Adrenal gland (tissue), 12 donors: ENCODE results near the gene PSMA5. TPM values are rescaled to one million over a fixed set of nuclear protein-coding genes. Genes with fewer than 3 reads are reported as not detected.

Experiments used
- DNase-seq, 7 donors: peaks; one replicate each; pipeline ENCODE4 v3.0.0-alpha.2; 2019 to 2020
- H3K27ac ChIP-seq, 5 donors: fragments of 200-600 bp; sonication (generic) in 4 of 5; 1 replicate in 3 of 5; 2 replicates in 2 of 5; pipeline versions ENCODE4 v1.5.1 to v1.8.0; 2016 to 2020; ENCODE audit warnings: mild to moderate bottlenecking in 1 of 5
- H3K27me3 ChIP-seq: fragments of 200-600 bp; 2 replicates; pipeline ENCODE4 v1.8.0; 2021
- H3K36me3 ChIP-seq, 2 donors: fragments of 200-600 bp; replicated peaks in 1 of 2; 1 replicate in 1 of 2; 2 replicates in 1 of 2; pipeline versions ENCODE4 v1.5.1 to v1.8.0; 2018 to 2022
- H3K4me1 ChIP-seq, 2 donors: fragments of 200-600 bp; replicated peaks in 1 of 2; 1 replicate in 1 of 2; 2 replicates in 1 of 2; pipeline versions ENCODE4 v1.5.1 to v1.8.0; 2018 to 2021
- H3K4me3 ChIP-seq, 4 donors: fragments of 200-600 bp; sonication (generic) in 3 of 4; one replicate each; pipeline ENCODE4 v1.5.1; 2016 to 2018
- H3K9me3 ChIP-seq, 3 donors: fragments of 200-600 bp; sonication (generic) in 1 of 3; replicated peaks in 1 of 3; 1 replicate in 2 of 3; 2 replicates in 1 of 3; pipeline versions ENCODE4 v1.5.1 to v1.8.0; 2016 to 2021
- CTCF ChIP-seq, 6 experiments: fragments of 450-650 bp in 4 of 6; fragments of 200-600 bp in 2 of 6; sonication (generic) in 1 of 6; IDR thresholded peaks; 1 replicate in 5 of 6; 2 replicates in 1 of 6; pipeline versions ENCODE4 v1.5.1 to v1.8.0; 2016 to 2021; ENCODE audit warnings: antibody characterized with exemption in 6 of 6, mild to moderate bottlenecking in 2 of 6, moderate library complexity in 1 of 6
- POLR2A ChIP-seq, 2 donors: fragments of 450-650 bp; IDR thresholded peaks; one replicate each; pipeline ENCODE4 v1.6.1; 2017; ENCODE audit warnings: antibody characterized with exemption in 2 of 2, mild to moderate bottlenecking in 2 of 2, moderate library complexity in 1 of 2
- WGBS, 4 donors: extraction: QIAGEN DNeasy Blood & Tissue Kit in 2 of 4; methylation state at CpG; one replicate each; pipeline versions ENCODE4 v1.1.5 to v1.1.7; 2013 to 2017; 5-methylcytosine and 5-hydroxymethylcytosine counted together
- intact Hi-C, 2 donors: fragments of 100-400 bp; cut with DNase I; formaldehyde crosslinking; loops; one replicate each; pipeline versions ENCODE4 v1.14.1 to v1.15.0; 2022 to 2023
- polyA plus RNA-seq, 3 donors: library from polyadenylated mRNA; stranded (reverse); fragments of 200-250 nt in 2 of 3; fragments of 350-450 nt in 1 of 3; fragmentation: Illumina TruSeq in 1 of 3; extraction: RNeasy Lipid Tissue Mini Kit (QIAGEN cat#74804) in 1 of 3; gene quantifications; one replicate each; pipeline ENCODE4 v1.2.3, GENCODE V29; 2013 to 2014
- total RNA-seq, 9 donors: library from RNA; depleted of rRNA in 4 of 9; stranded (reverse); fragments of >200 nt in 4 of 9; fragments of 120-200 nt in 1 of 9; fragmentation: NEBNext Ultra II Directional in 1 of 9; extraction: Animal tissue kit (Norgen Biotek cat#: 25700) in 1 of 9; gene quantifications; one replicate each; pipeline versions ENCODE4 v1.1.0 to v1.2.4, GENCODE V29; 2013 to 2023
- donor health status: healthy with polysubstance abuse.
- donor health status: Bipolar disorder and iron deficiency.
- donor health status: DM: yes; HTN: yes; CAD: no.
- donor health status: DM: no; HTN: no; CAD: no.
- donor health status: DM: no; HTN: no; CAD: no.
- donor health status: DM: yes; HTN: yes; CAD: no.

PSMA5 gene
- total and polyA plus RNA-seq, 12 donors: 22.8 to 187 (median 63.4) TPM

GRCh38 chr1:109423498-109423897 lies 2.8 kb downstream of the PSMA5 start:
- no peak overlapping the region for H3K27ac ChIP-seq
- TF ChIP-seq POLR2A (IDR thresholded peaks at IDR 0.05): no peak
- TF ChIP-seq CTCF (IDR thresholded peaks at IDR 0.05): no peak
- 50 to 70% (median 54%) methylated on average over 2 of the region's 2 CpGs for WGBS, 4 donors
- H3K9me3 ChIP-seq: no peaks in the 10 kb centered on the region
- H3K4me1 ChIP-seq: peaks cover 13 to 37% of the 10 kb centered on the region in 2 donors
- H3K4me3 ChIP-seq: no peak overlapping the region
- intact Hi-C loops: loop anchor here (10.0 kb wide), 2 partner anchors 61 to 111 kb away; partner anchors contain the start of genes ATXN7L2 (in 1 of the 2) and GPR61 (in 1 of the 2)
- H3K27me3 ChIP-seq: no peaks in the 10 kb centered on the region
- peaks cover 0 to 32% of the 10 kb centered on the region in 2 donors for H3K36me3 ChIP-seq
- DNase-seq: no peak

GRCh38 chr1:109412551-109412950 lies 13.7 kb downstream of the PSMA5 start:
- H3K36me3 ChIP-seq: peaks cover 0 to 89% of the 10 kb centered on the region in 2 donors
- no peak for TF ChIP-seq CTCF (IDR thresholded peaks at IDR 0.05)
- TF ChIP-seq POLR2A (IDR thresholded peaks at IDR 0.05): no peak
- intact Hi-C loops: no loop called here
- H3K27me3 ChIP-seq: no peaks in the 10 kb centered on the region
- H3K4me1 ChIP-seq: no peaks in the 10 kb centered on the region
- no peak overlapping the region for H3K27ac ChIP-seq
- H3K9me3 ChIP-seq: no peaks in the 10 kb centered on the region
- no peak overlapping the region for H3K4me3 ChIP-seq
- DNase-seq: no peak
- 56 to 72% (median 61%) methylated on average over 2 of the region's 2 CpGs for WGBS, 4 donors

- TF ChIP-seq CTCF (IDR thresholded peaks at IDR 0.05) (no peak), POLR2A (IDR thresholded peaks at IDR 0.05) (no peak)
- Histone ChIP-seq H3K27me3 (no peaks in the 10 kb centered on the region), H3K27ac (no peak overlapping the region), H3K4me3 (no peak overlapping the region), H3K36me3 (peaks cover 0 to 61% of the 10 kb centered on the region in 2 donors), H3K9me3 (no peaks in the 10 kb centered on the region), H3K4me1 (no peaks in the 10 kb centered on the region)
- intact Hi-C loops: loop anchor here in 1 of 2 donors (5.0 kb wide), 1 partner anchor 143 kb away; no protein-coding TSS in a partner anchor
- 80 to 89% (median 84%) methylated on average over 4 of the region's 4 CpGs for WGBS, 4 donors
- no peak for DNase-seq
Measured at GRCh38 chr1:109404838-109405237, 21.4 kb downstream of the PSMA5 start.

- peaks cover 0 to 33% of the 10 kb centered on the region in 2 donors for H3K36me3 ChIP-seq
- H3K9me3 ChIP-seq: no peaks in the 10 kb centered on the region
- TF ChIP-seq CTCF (IDR thresholded peaks at IDR 0.05) (no peak), POLR2A (IDR thresholded peaks at IDR 0.05) (no peak)
- peaks cover 0 to 15% of the 10 kb centered on the region in 2 donors for H3K4me1 ChIP-seq
- no peak for DNase-seq
- H3K27ac ChIP-seq: no peak overlapping the region
- H3K27me3 ChIP-seq: no peaks in the 10 kb centered on the region
- no peak overlapping the region for H3K4me3 ChIP-seq
- intact Hi-C loops: loop anchor here in 1 of 2 donors (5.0 kb wide), 1 partner anchor 140 kb away; no protein-coding TSS in a partner anchor
Measured at GRCh38 chr1:109402025-109402424, 24.2 kb downstream of the PSMA5 start.
